Measurements from ENCODE around the gene TREX2. TPM values are rescaled to one million over a fixed set of nuclear protein-coding genes. Genes with fewer than 3 reads are reported as not detected.

The TREX2 gene
- total and polyA plus RNA-seq, 10 of the 15 experiments (the other 5 are each of a cell fraction or from before 2014, with no cell fraction given): 0.09 to 0.97 (median 0.60) TPM; not detected in 3

GRCh38 chrX:153406903-153407302, 39.0 kb downstream of the TREX2 start:
- CTCF ChIA-PET: no interaction called here

GRCh38 chrX:153406011-153406410, 39.8 kb downstream of the TREX2 start:
- intact Hi-C loops (cut with micrococcal nuclease; ENCODE audit: unreplicated experiment): no loop called here
- H3K4me3 ChIP-seq: no peak overlapping the region
- in situ Hi-C loops (cut with MboI): no loop called here
- H4K20me1 ChIP-seq (ENCODE audit: control insufficient read depth, insufficient read depth): no peaks in the 10 kb centered on the region
- no TSS peak for BruUV-seq (replicated peaks)
- ChIA-PET RAD21 (ENCODE audit: unreplicated experiment) (no interaction called here), POLR2A (no interaction called here), CTCF (no interaction called here), SMC1A (ENCODE audit: uncharacterized antibody, unreplicated experiment) (no interaction called here)
- H3K9me3 ChIP-seq (replicated peaks; ENCODE audit: control insufficient read depth, insufficient read depth, low read length): no peaks in the 10 kb centered on the region; the same call in 2 of the 3 replicates
- DNase-seq (ENCODE audit: low read depth, low spot score) (no peak), FAIRE-seq (no peak), ATAC-seq (no peak)
- H2AFZ ChIP-seq (ENCODE audit: control insufficient read depth, low read depth, low read length): no peak overlapping the region
- no peaks in the 10 kb centered on the region for H3K4me1 ChIP-seq (ENCODE audit: control insufficient read depth, insufficient read depth, low read length)
- H3K79me2 ChIP-seq (ENCODE audit: control insufficient read depth, insufficient read depth, low read length): no peaks in the 10 kb centered on the region
- no peak overlapping the region for H3K27ac ChIP-seq (ENCODE audit: control insufficient read depth, insufficient read depth)
- H3K9ac ChIP-seq (ENCODE audit: control insufficient read depth, insufficient read depth, low read length): no peak overlapping the region
- H3K36me3 ChIP-seq (ENCODE audit: control insufficient read depth in 2 of 2, insufficient read depth in 2 of 2, low read length in 1 of 2): no peaks in the 10 kb centered on the region
- no peak for TF ChIP-seq CBFB (IDR thresholded peaks at IDR 0.05; ENCODE audit: low read depth)
- no peak for TF ChIP-seq ZBTB11 (CRISPR knock-in tag; IDR thresholded peaks at IDR 0.05)
- TF ChIP-seq MYB (IDR thresholded peaks at IDR 0.05; ENCODE audit: borderline replicate concordance, low read depth, low read length): no peak
- no peak for TF ChIP-seq IRF3 (IDR thresholded peaks at IDR 0.05)
- no peak for TF ChIP-seq ETV6 (conservative IDR thresholded peaks at IDR 0.05 in 1 of 2, IDR thresholded peaks at IDR 0.05 in 1 of 2; ENCODE audit: borderline replicate concordance in 1 of 2, low read depth in 1 of 2)
- TF ChIP-seq BACH1 (IDR thresholded peaks at IDR 0.05; ENCODE audit: borderline replicate concordance): no peak
- no peak for TF ChIP-seq STAT1 (conservative IDR thresholded peaks at IDR 0.05)
- TF ChIP-seq RELA (IDR thresholded peaks at IDR 0.05; ENCODE audit: borderline replicate concordance, partially characterized antibody): no peak
- WGBS (ENCODE audit: insufficient coverage, insufficient replicate concordance, low lambda C conversion rate, missing lambda C conversion rate): 63% methylated on average over 9 of the region's 9 CpGs
- no peak overlapping the region for H3K4me2 ChIP-seq (ENCODE audit: control insufficient read depth, insufficient read depth)
- no peaks in the 10 kb centered on the region for H3K27me3 ChIP-seq (replicated peaks in 1 of 2; ENCODE audit: control insufficient read depth in 2 of 2, insufficient read depth in 2 of 2, low read length in 1 of 2)

More at GRCh38 chrX:153406903-153407302, 39.0 kb downstream of the TREX2 start:
- Histone ChIP-seq H3K27me3 (replicated peaks in 1 of 2; ENCODE audit: control insufficient read depth in 2 of 2, insufficient read depth in 2 of 2, low read length in 1 of 2) (no peaks in the 10 kb centered on the region), H3K4me1 (ENCODE audit: control insufficient read depth, insufficient read depth, low read length) (no peaks in the 10 kb centered on the region), H2AFZ (ENCODE audit: control insufficient read depth, low read depth, low read length) (no peak overlapping the region), H3K79me2 (ENCODE audit: control insufficient read depth, insufficient read depth, low read length) (no peaks in the 10 kb centered on the region), H3K36me3 (ENCODE audit: control insufficient read depth in 2 of 2, insufficient read depth in 2 of 2, low read length in 1 of 2) (no peaks in the 10 kb centered on the region), H3K9ac (ENCODE audit: control insufficient read depth, insufficient read depth, low read length) (no peak overlapping the region), H3K4me3 (no peak overlapping the region), H3K9me3 (replicated peaks; ENCODE audit: control insufficient read depth, insufficient read depth, low read length) (no peaks in the 10 kb centered on the region; the same call in 2 of the 3 replicates), H3K27ac (ENCODE audit: control insufficient read depth, insufficient read depth) (no peak overlapping the region), H4K20me1 (ENCODE audit: control insufficient read depth, insufficient read depth) (no peaks in the 10 kb centered on the region), H3K4me2 (ENCODE audit: control insufficient read depth, insufficient read depth) (no peak overlapping the region)
- 52% methylated on average over 7 of the region's 7 CpGs for WGBS (ENCODE audit: insufficient coverage, insufficient replicate concordance, low lambda C conversion rate, missing lambda C conversion rate)
- TF ChIP-seq RB1 (IDR thresholded peaks at IDR 0.05; ENCODE audit: borderline replicate concordance): no peak
- no peak for TF ChIP-seq NRF1 (conservative IDR thresholded peaks at IDR 0.05; ENCODE audit: low read depth, low read length)
- no peak for TF ChIP-seq PAX8 (IDR thresholded peaks at IDR 0.05)
- TF ChIP-seq POLR2AphosphoS2 (IDR thresholded peaks at IDR 0.05; ENCODE audit: low read depth, low read length): no peak
- TF ChIP-seq, protein P1, sequence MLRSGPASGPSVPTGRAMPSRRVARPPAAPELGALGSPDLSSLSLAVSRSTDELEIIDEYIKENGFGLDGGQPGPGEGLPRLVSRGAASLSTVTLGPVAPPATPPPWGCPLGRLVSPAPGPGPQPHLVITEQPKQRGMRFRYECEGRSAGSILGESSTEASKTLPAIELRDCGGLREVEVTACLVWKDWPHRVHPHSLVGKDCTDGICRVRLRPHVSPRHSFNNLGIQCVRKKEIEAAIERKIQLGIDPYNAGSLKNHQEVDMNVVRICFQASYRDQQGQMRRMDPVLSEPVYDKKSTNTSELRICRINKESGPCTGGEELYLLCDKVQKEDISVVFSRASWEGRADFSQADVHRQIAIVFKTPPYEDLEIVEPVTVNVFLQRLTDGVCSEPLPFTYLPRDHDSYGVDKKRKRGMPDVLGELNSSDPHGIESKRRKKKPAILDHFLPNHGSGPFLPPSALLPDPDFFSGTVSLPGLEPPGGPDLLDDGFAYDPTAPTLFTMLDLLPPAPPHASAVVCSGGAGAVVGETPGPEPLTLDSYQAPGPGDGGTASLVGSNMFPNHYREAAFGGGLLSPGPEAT (IDR thresholded peaks at IDR 0.05; ENCODE audit: low read depth): no peak
- no peak for TF ChIP-seq GATAD2B (conservative IDR thresholded peaks at IDR 0.05; ENCODE audit: low read depth)
- no peak for FAIRE-seq
- ChIA-PET RAD21 (ENCODE audit: unreplicated experiment) (no interaction called here), POLR2A (no interaction called here), SMC1A (ENCODE audit: uncharacterized antibody, unreplicated experiment) (no interaction called here)
- no peak for DNase-seq (ENCODE audit: low read depth, low spot score)
- in situ Hi-C loops (cut with MboI): no loop called here
- BruUV-seq (replicated peaks): no TSS peak
- ATAC-seq: no peak
- intact Hi-C loops (cut with micrococcal nuclease; ENCODE audit: unreplicated experiment): no loop called here
